ENCODE results near the gene SLC22A1. TPM values are rescaled to one million over a fixed set of nuclear protein-coding genes. Genes with fewer than 3 reads are reported as not detected.

Gene SLC22A1
- total RNA-seq, 1 donor from 2014 or later, result 3.2 TPM

- Histone ChIP-seq H3K4me1 (ENCODE audit: insufficient read depth, low read length) (no peaks in the 10 kb centered on the region), H3K4me2 (ENCODE audit: low read length) (no peak overlapping the region), H3K79me2 (ENCODE audit: insufficient read depth, low read length) (no peaks in the 10 kb centered on the region), H3K9ac (ENCODE audit: low read length) (no peak overlapping the region), H4K20me1 (ENCODE audit: insufficient read depth, low read length) (no peaks in the 10 kb centered on the region), H3K4me3 (ENCODE audit: insufficient read depth, low read depth, low read length) (no peak overlapping the region), H3K9me3 (ENCODE audit: insufficient read depth, low read depth, low read length) (no peaks in the 10 kb centered on the region), H3K36me3 (ENCODE audit: insufficient read depth, low read length) (peaks cover 19% of the 10 kb centered on the region), H3K27ac (ENCODE audit: low read depth, low read length) (no peak overlapping the region), H2AFZ (ENCODE audit: low read depth, low read length) (no peak overlapping the region), H3K27me3 (ENCODE audit: insufficient read depth, low read length) (no peaks in the 10 kb centered on the region)
- FAIRE-seq (no peak), DNase-seq (ENCODE audit: low read depth) (no peak)
- H3K9me3 Mint-ChIP-seq (ENCODE audit: unreplicated experiment), result peaks cover 3% of the 10 kb centered on the region
- H3K27me3 Mint-ChIP-seq (ENCODE audit: low read depth, unreplicated experiment), result no peaks in the 10 kb centered on the region
- H3K4me3 Mint-ChIP-seq (ENCODE audit: unreplicated experiment), result no peak overlapping the region
- H3K27ac Mint-ChIP-seq (ENCODE audit: unreplicated experiment), result no peak overlapping the region
- no peak for TF ChIP-seq EZH2 (IDR thresholded peaks at IDR 0.05; ENCODE audit: insufficient read depth, low read length)
- TF ChIP-seq CTCF (IDR thresholded peaks at IDR 0.05; ENCODE audit: insufficient read depth, low read depth, low read length), result no peak
- peaks cover 5% of the 10 kb centered on the region for H3K4me1 Mint-ChIP-seq (ENCODE audit: low read depth, unreplicated experiment)
- peaks cover 26% of the 10 kb centered on the region for H3K36me3 Mint-ChIP-seq (ENCODE audit: low read depth, unreplicated experiment)
Observed at GRCh38 chr6:160108077-160108476, 13.5 kb upstream of the SLC22A1 start.

GRCh38 chr6:160110586-160111123, 11.0 kb upstream of the SLC22A1 start:
- Histone ChIP-seq H3K27ac (ENCODE audit: low read depth, low read length) (no peak overlapping the region), H3K9me3 (ENCODE audit: insufficient read depth, low read depth, low read length) (no peaks in the 10 kb centered on the region), H3K4me1 (ENCODE audit: insufficient read depth, low read length) (no peaks in the 10 kb centered on the region), H4K20me1 (ENCODE audit: insufficient read depth, low read length) (no peaks in the 10 kb centered on the region), H3K27me3 (ENCODE audit: insufficient read depth, low read length) (no peaks in the 10 kb centered on the region), H3K4me3 (ENCODE audit: insufficient read depth, low read depth, low read length) (no peak overlapping the region), H3K36me3 (ENCODE audit: insufficient read depth, low read length) (peaks cover 10% of the 10 kb centered on the region), H3K4me2 (ENCODE audit: low read length) (no peak overlapping the region), H3K9ac (ENCODE audit: low read length) (no peak overlapping the region), H2AFZ (ENCODE audit: low read depth, low read length) (no peak overlapping the region), H3K79me2 (ENCODE audit: insufficient read depth, low read length) (no peaks in the 10 kb centered on the region)
- H3K27me3 Mint-ChIP-seq (ENCODE audit: low read depth, unreplicated experiment), result no peaks in the 10 kb centered on the region
- H3K4me3 Mint-ChIP-seq (ENCODE audit: unreplicated experiment), result no peak overlapping the region
- DNase-seq (ENCODE audit: low read depth), result peak; percentile 4
- TF ChIP-seq EZH2 (IDR thresholded peaks at IDR 0.05; ENCODE audit: insufficient read depth, low read length) (no peak), CTCF (IDR thresholded peaks at IDR 0.05; ENCODE audit: insufficient read depth, low read depth, low read length) (no peak)
- no peak for FAIRE-seq
- no peak overlapping the region for H3K27ac Mint-ChIP-seq (ENCODE audit: unreplicated experiment)
- H3K9me3 Mint-ChIP-seq (ENCODE audit: unreplicated experiment), result no peaks in the 10 kb centered on the region
- peaks cover 14% of the 10 kb centered on the region for H3K36me3 Mint-ChIP-seq (ENCODE audit: low read depth, unreplicated experiment)
- peaks cover 5% of the 10 kb centered on the region for H3K4me1 Mint-ChIP-seq (ENCODE audit: low read depth, unreplicated experiment)

- Mint-ChIP-seq H3K36me3 (ENCODE audit: low read depth, unreplicated experiment) (peaks cover 13% of the 10 kb centered on the region), H3K27ac (ENCODE audit: unreplicated experiment) (no peak overlapping the region), H3K4me3 (ENCODE audit: unreplicated experiment) (no peak overlapping the region), H3K27me3 (ENCODE audit: low read depth, unreplicated experiment) (no peaks in the 10 kb centered on the region), H3K4me1 (ENCODE audit: low read depth, unreplicated experiment) (peaks cover 5% of the 10 kb centered on the region), H3K9me3 (ENCODE audit: unreplicated experiment) (no peaks in the 10 kb centered on the region)
- FAIRE-seq, result no peak
- H3K4me1 ChIP-seq (ENCODE audit: insufficient read depth, low read length), result no peaks in the 10 kb centered on the region
- H3K27me3 ChIP-seq (ENCODE audit: insufficient read depth, low read length), result no peaks in the 10 kb centered on the region
- H3K79me2 ChIP-seq (ENCODE audit: insufficient read depth, low read length), result no peaks in the 10 kb centered on the region
- TF ChIP-seq CTCF (IDR thresholded peaks at IDR 0.05; ENCODE audit: insufficient read depth, low read depth, low read length), result no peak
- TF ChIP-seq EZH2 (IDR thresholded peaks at IDR 0.05; ENCODE audit: insufficient read depth, low read length), result no peak
- H3K27ac ChIP-seq (ENCODE audit: low read depth, low read length), result no peak overlapping the region
- no peak overlapping the region for H2AFZ ChIP-seq (ENCODE audit: low read depth, low read length)
- H4K20me1 ChIP-seq (ENCODE audit: insufficient read depth, low read length), result no peaks in the 10 kb centered on the region
- H3K9ac ChIP-seq (ENCODE audit: low read length), result no peak overlapping the region
- no peak for DNase-seq (ENCODE audit: low read depth)
- H3K36me3 ChIP-seq (ENCODE audit: insufficient read depth, low read length), result peaks cover 10% of the 10 kb centered on the region
- no peak overlapping the region for H3K4me2 ChIP-seq (ENCODE audit: low read length)
- no peak overlapping the region for H3K4me3 ChIP-seq (ENCODE audit: insufficient read depth, low read depth, low read length)
- H3K9me3 ChIP-seq (ENCODE audit: insufficient read depth, low read depth, low read length), result no peaks in the 10 kb centered on the region
Observed at GRCh38 chr6:160111806-160112205, 9.8 kb upstream of the SLC22A1 start.

Measured in astrocyte (in vitro differentiated cells and primary cell).